ENCODE measurements around the gene CCDC102A. TPM values are rescaled to one million over a fixed set of nuclear protein-coding genes. Genes with fewer than 3 reads are reported as not detected.

Gene CCDC102A
- total and polyA plus RNA-seq, 2 of the 13 experiments (the other 11 are each of a cell fraction or from before 2014, with no cell fraction given): 2.1 to 2.8 TPM

GRCh38 chr16:57469046-57469445, 67.3 kb downstream of the CCDC102A start (continued):
- TF ChIP-seq ZNF343 (CRISPR knock-in tag; IDR thresholded peaks at IDR 0.05): no peak
- TF ChIP-seq ZNF792 (CRISPR knock-in tag; IDR thresholded peaks at IDR 0.05): no peak
- no peak for TF ChIP-seq TBP (CRISPR knock-in tag; IDR thresholded peaks at IDR 0.05)
- no peak for TF ChIP-seq ZBTB2 (CRISPR knock-in tag; IDR thresholded peaks at IDR 0.05; ENCODE audit: low read depth)
- no peak for TF ChIP-seq MZF1 (CRISPR knock-in tag; IDR thresholded peaks at IDR 0.05; ENCODE audit: borderline replicate concordance)
- TF ChIP-seq JUND (CRISPR knock-in tag; IDR thresholded peaks at IDR 0.05): no peak
- TF ChIP-seq HCFC1 (IDR thresholded peaks at IDR 0.05; ENCODE audit: low read depth, low read length): no peak
- no peak for TF ChIP-seq ADNP (CRISPR knock-in tag; IDR thresholded peaks at IDR 0.05)
- no peak for TF ChIP-seq STAT6 (CRISPR knock-in tag; IDR thresholded peaks at IDR 0.05; ENCODE audit: borderline replicate concordance)
- no peak for TF ChIP-seq WIZ (CRISPR knock-in tag; IDR thresholded peaks at IDR 0.05)
- no peak for TF ChIP-seq KDM5B (CRISPR knock-in tag; IDR thresholded peaks at IDR 0.05; ENCODE audit: borderline replicate concordance)
- no peak for TF ChIP-seq POGK (CRISPR knock-in tag; conservative IDR thresholded peaks at IDR 0.05)
- TF ChIP-seq IKZF1 (IDR thresholded peaks at IDR 0.05): no peak
- TF ChIP-seq ZNF431 (CRISPR knock-in tag; IDR thresholded peaks at IDR 0.05; ENCODE audit: borderline replicate concordance, low read depth): no peak

All from HepG2 (cell line).